Erythroblast (primary cell): ENCODE results near the gene GTPBP10.

Experiments
- GATA1 ChIP-seq: IDR thresholded peaks from 2 replicates; pipeline ENCODE4 v1.6.1; 2011; ENCODE audit warnings: low read depth, mild to moderate bottlenecking, control low read depth, low read length, moderate library complexity
- POLR2A ChIP-seq: IDR thresholded peaks from 2 replicates; pipeline ENCODE4 v1.6.1; 2011; ENCODE audit warnings: mild to moderate bottlenecking, low read length

DNA sequence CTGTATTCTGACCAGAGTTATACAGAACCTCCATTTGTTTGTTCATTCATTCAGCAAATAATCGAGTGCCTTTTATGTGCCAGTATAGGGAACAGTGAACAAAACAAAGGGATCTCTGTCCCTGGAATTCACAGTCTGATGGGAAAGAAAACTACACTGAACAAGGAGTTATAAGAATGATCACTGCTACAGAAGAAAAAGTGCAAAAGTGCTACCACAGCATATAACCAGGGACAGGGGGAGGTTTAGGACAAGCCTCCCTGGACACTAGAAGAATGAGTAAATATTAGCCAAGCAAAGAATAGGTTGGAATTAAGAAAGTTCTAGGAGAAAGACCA is 60.9 kb downstream of the GTPBP10 start:
- TF ChIP-seq POLR2A (no peak), GATA1 (no peak)
